Activated T-cell treated with anti-CD3 and anti-CD28 coated beads, Interleukin-2, amount 50 U/mL, for 72 hours (primary cell): ENCODE results near the gene ACTN1. TPM values are rescaled to one million over a fixed set of nuclear protein-coding genes. Genes with fewer than 3 reads are reported as not detected.

Experiments
- ATAC-seq, 2 donors: fragments of 150-1000 bp; cut with Tn5 transposase; replicated peaks in 1 of 2; 2 replicates each; pipeline ENCODE4 v1.10.0; 2021; ENCODE audit warnings: moderate library complexity in 2 of 2, mild to moderate bottlenecking in 1 of 2
- DNase-seq, 2 donors: peaks; one replicate each; pipeline ENCODE4 v3.0.0; 2021 to 2022; ENCODE audit warnings: mixed read lengths in 1 of 2
- H3K27ac Mint-ChIP-seq: one replicate; pipeline ENCODE4 v1.8.0; 2022; ENCODE audit warnings: mild to moderate bottlenecking, moderate library complexity, mixed read lengths
- H3K27me3 Mint-ChIP-seq: one replicate; pipeline ENCODE4 v1.8.0; 2022; ENCODE audit warnings: low read depth, mixed read lengths
- H3K36me3 Mint-ChIP-seq, 2 donors: one replicate each; pipeline ENCODE4 v1.8.0; 2022; ENCODE audit warnings: mixed read lengths in 2 of 2, mild to moderate bottlenecking in 1 of 2; ENCODE audit not compliant: insufficient read depth in 2 of 2
- H3K4me1 Mint-ChIP-seq: one replicate; pipeline ENCODE4 v1.8.0; 2022; ENCODE audit warnings: low read depth, mixed read lengths
- H3K4me3 Mint-ChIP-seq, 2 donors: one replicate each; pipeline ENCODE4 v1.8.0; 2022; ENCODE audit warnings: mild to moderate bottlenecking in 2 of 2, mixed read lengths in 2 of 2, moderate library complexity in 2 of 2
- H3K9me3 Mint-ChIP-seq, 2 donors: one replicate each; pipeline ENCODE4 v1.8.0; 2022; ENCODE audit warnings: mixed read lengths in 2 of 2
- total RNA-seq, 2 donors: library from RNA; stranded (reverse); gene quantifications; one replicate each; pipeline ENCODE4 v1.2.3, GENCODE V29; 2022

Gene ACTN1
- total RNA-seq, 2 donors from 2014 or later: 42.6 to 50.7 TPM

GRCh38 chr14:69004731-69005431 is 25.8 kb upstream of the ACTN1 start:
- Mint-ChIP-seq H3K4me3 (no peak overlapping the region), H3K36me3 (no peaks in the 10 kb centered on the region), H3K9me3 (no peaks in the 10 kb centered on the region), H3K27ac (no peak overlapping the region), H3K4me1 (no peaks in the 10 kb centered on the region), H3K27me3 (no peaks in the 10 kb centered on the region)
- DNase-seq (no peak), ATAC-seq (no peak)

GRCh38 chr14:69003626-69004025 is 24.5 kb upstream of the ACTN1 start:
- no peak for ATAC-seq
- no peaks in the 10 kb centered on the region for H3K27me3 Mint-ChIP-seq
- no peaks in the 10 kb centered on the region for H3K9me3 Mint-ChIP-seq
- no peak overlapping the region for H3K4me3 Mint-ChIP-seq
- H3K27ac Mint-ChIP-seq: no peak overlapping the region
- no peak for DNase-seq
- H3K36me3 Mint-ChIP-seq: no peaks in the 10 kb centered on the region
- no peaks in the 10 kb centered on the region for H3K4me1 Mint-ChIP-seq

GRCh38 chr14:69002069-69002468 is 23.0 kb upstream of the ACTN1 start:
- Mint-ChIP-seq H3K9me3 (no peaks in the 10 kb centered on the region), H3K36me3 (no peaks in the 10 kb centered on the region), H3K4me1 (no peaks in the 10 kb centered on the region), H3K27ac (no peak overlapping the region), H3K27me3 (no peaks in the 10 kb centered on the region), H3K4me3 (no peak overlapping the region)
- ATAC-seq: no peak
- no peak for DNase-seq

- H3K4me1 Mint-ChIP-seq: no peaks in the 10 kb centered on the region
- H3K9me3 Mint-ChIP-seq: no peaks in the 10 kb centered on the region
- no peak overlapping the region for H3K4me3 Mint-ChIP-seq
- DNase-seq (no peak), ATAC-seq (no peak)
- no peak overlapping the region for H3K27ac Mint-ChIP-seq
- H3K27me3 Mint-ChIP-seq: no peaks in the 10 kb centered on the region
- no peaks in the 10 kb centered on the region for H3K36me3 Mint-ChIP-seq
Observed at GRCh38 chr14:69001375-69001774, 22.3 kb upstream of the ACTN1 start.

GRCh38 chr14:68998062-68998461 is 19.0 kb upstream of the ACTN1 start:
- Mint-ChIP-seq H3K27ac (no peak overlapping the region), H3K9me3 (peaks cover 0 to 1% of the 10 kb centered on the region in 2 donors), H3K36me3 (peaks cover 0 to 2% of the 10 kb centered on the region in 2 donors), H3K4me1 (peaks cover 21% of the 10 kb centered on the region), H3K27me3 (no peaks in the 10 kb centered on the region), H3K4me3 (no peak overlapping the region)
- ATAC-seq: no peak
- DNase-seq: no peak

- Mint-ChIP-seq H3K4me3 (no peak overlapping the region), H3K9me3 (peaks cover 0 to 1% of the 10 kb centered on the region in 2 donors), H3K27me3 (no peaks in the 10 kb centered on the region), H3K4me1 (peaks cover 21% of the 10 kb centered on the region), H3K27ac (no peak overlapping the region), H3K36me3 (peaks cover 0 to 2% of the 10 kb centered on the region in 2 donors)
- ATAC-seq (no peak), DNase-seq (no peak)
Observed at GRCh38 chr14:68995731-68996130, 16.6 kb upstream of the ACTN1 start.

- Mint-ChIP-seq H3K4me1 (peaks cover 21% of the 10 kb centered on the region), H3K36me3 (peaks cover 0 to 2% of the 10 kb centered on the region in 2 donors)
Observed at GRCh38 chr14:68994056-68994455, 15.0 kb upstream of the ACTN1 start.

GRCh38 chr14:68987653-68988036 is 8.5 kb upstream of the ACTN1 start:
- Mint-ChIP-seq H3K27me3 (no peaks in the 10 kb centered on the region), H3K9me3 (no peaks in the 10 kb centered on the region), H3K4me3 (no peak overlapping the region), H3K36me3 (no peaks in the 10 kb centered on the region), H3K27ac (peak overlapping the region; percentile 16), H3K4me1 (peaks cover 21% of the 10 kb centered on the region)
- no peak for DNase-seq
- ATAC-seq: no peak

More at GRCh38 chr14:68994056-68994455, 15.0 kb upstream of the ACTN1 start:
- no peak overlapping the region for H3K4me3 Mint-ChIP-seq
- H3K9me3 Mint-ChIP-seq: peaks cover 0 to 1% of the 10 kb centered on the region in 2 donors
- H3K27ac Mint-ChIP-seq: no peak overlapping the region
- DNase-seq (no peak), ATAC-seq (no peak)
- H3K27me3 Mint-ChIP-seq: no peaks in the 10 kb centered on the region

- ATAC-seq: peak; percentile 98
- peak; percentile 46 to 51 for DNase-seq
- Mint-ChIP-seq H3K36me3 (no peaks in the 10 kb centered on the region), H3K4me3 (no peak overlapping the region), H3K27me3 (no peaks in the 10 kb centered on the region), H3K27ac (peak overlapping the region; percentile 16), H3K4me1 (peaks cover 21% of the 10 kb centered on the region), H3K9me3 (no peaks in the 10 kb centered on the region)
Observed at GRCh38 chr14:68986926-68987652, 8.0 kb upstream of the ACTN1 start.

GRCh38 chr14:68986225-68986624 is 7.1 kb upstream of the ACTN1 start:
- no peak overlapping the region for H3K4me3 Mint-ChIP-seq
- no peak overlapping the region for H3K27ac Mint-ChIP-seq
- ATAC-seq (no peak), DNase-seq (no peak)
- peaks cover 7% of the 10 kb centered on the region for H3K27me3 Mint-ChIP-seq
- H3K9me3 Mint-ChIP-seq: no peaks in the 10 kb centered on the region
- H3K4me1 Mint-ChIP-seq: peaks cover 27% of the 10 kb centered on the region
- H3K36me3 Mint-ChIP-seq: no peaks in the 10 kb centered on the region

GRCh38 chr14:68984686-68985085 is 5.6 kb upstream of the ACTN1 start:
- Mint-ChIP-seq H3K27me3 (peaks cover 7% of the 10 kb centered on the region), H3K27ac (no peak overlapping the region), H3K9me3 (no peaks in the 10 kb centered on the region), H3K36me3 (no peaks in the 10 kb centered on the region), H3K4me3 (no peak overlapping the region), H3K4me1 (peaks cover 35% of the 10 kb centered on the region)
- no peak for DNase-seq
- no peak for ATAC-seq

GRCh38 chr14:68983191-68983590 is 4.1 kb upstream of the ACTN1 start:
- no peak for ATAC-seq
- peaks cover 7% of the 10 kb centered on the region for H3K27me3 Mint-ChIP-seq
- H3K36me3 Mint-ChIP-seq: peaks cover 0 to 1% of the 10 kb centered on the region in 2 donors
- no peak overlapping the region for H3K27ac Mint-ChIP-seq
- H3K4me3 Mint-ChIP-seq: no peak overlapping the region
- no peak for DNase-seq
- H3K4me1 Mint-ChIP-seq: peaks cover 31% of the 10 kb centered on the region
- no peaks in the 10 kb centered on the region for H3K9me3 Mint-ChIP-seq

- no peaks in the 10 kb centered on the region for H3K9me3 Mint-ChIP-seq
- ATAC-seq (no peak), DNase-seq (no peak)
- no peak overlapping the region for H3K4me3 Mint-ChIP-seq
- peaks cover 0 to 1% of the 10 kb centered on the region in 2 donors for H3K36me3 Mint-ChIP-seq
- peaks cover 7% of the 10 kb centered on the region for H3K27me3 Mint-ChIP-seq
- no peak overlapping the region for H3K27ac Mint-ChIP-seq
- peaks cover 30% of the 10 kb centered on the region for H3K4me1 Mint-ChIP-seq
Observed at GRCh38 chr14:68982581-68982980, 3.5 kb upstream of the ACTN1 start.
